Bronchial epithelial cell (primary cell): Measurements from ENCODE around the gene SAP30L. TPM values are rescaled to one million over a fixed set of nuclear protein-coding genes. Genes with fewer than 3 reads are reported as not detected.

Source experiments
- DNase-seq: peaks from one replicate; pipeline ENCODE4 v3.0.0-alpha.2; 2010; ENCODE audit warnings: low read depth
- FAIRE-seq: peaks from 2 replicates; lab custom pipeline; 2011; peaks lifted over from hg19 to GRCh38; lab: Jason Lieb, UNC
- H3K27me3 ChIP-seq: 2 replicates; pipeline ENCODE4 v1.5.1; 2011; ENCODE audit warnings: low read length; ENCODE audit not compliant: control insufficient read depth, insufficient read depth
- H3K36me3 ChIP-seq: 2 replicates; pipeline ENCODE4 v1.5.1; 2011; ENCODE audit warnings: low read length; ENCODE audit not compliant: control insufficient read depth, insufficient read depth
- H3K4me3 ChIP-seq: 2 replicates; pipeline ENCODE4 v1.5.1; 2011; ENCODE audit warnings: mild to moderate bottlenecking, low read depth, low read length, control low read depth
- total RNA-seq: library from RNA; depleted of rRNA; stranded (reverse); fragments of >200 nt; gene quantifications from 2 replicates; pipeline ENCODE4 v1.2.1, GENCODE V29; 2014
- TF ChIP-seq, protein P1 (sequence below): IDR thresholded peaks from 2 replicates; pipeline ENCODE4 v1.5.1; 2011; ENCODE audit warnings: mild to moderate bottlenecking, moderate library complexity, low read length, control low read depth, inconsistent platforms; ENCODE audit not compliant: insufficient read depth, severe bottlenecking

The SAP30L gene
- total RNA-seq, 1 donor from 2014 or later: 32.4 TPM

DNA sequence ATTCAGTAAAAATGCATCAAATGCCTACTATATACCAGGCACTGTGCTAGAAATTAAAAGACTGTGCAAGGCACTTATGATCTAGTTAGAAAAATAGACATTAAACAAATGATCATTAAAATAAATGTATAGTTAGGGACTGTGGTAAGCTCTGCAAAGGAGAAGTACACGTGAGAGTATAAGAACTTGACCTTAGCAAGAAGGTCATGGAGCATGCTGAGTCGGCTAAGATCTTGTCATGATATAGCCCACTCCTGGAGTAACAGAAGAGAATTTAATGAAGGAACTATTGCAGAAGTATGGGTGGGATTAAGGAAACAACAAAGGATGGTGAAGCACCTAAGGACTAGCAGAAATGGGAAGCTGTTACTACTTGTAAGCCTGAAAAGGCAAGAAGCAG, 23.5 kb upstream of the SAP30L start:
- FAIRE-seq: no peak
- Histone ChIP-seq H3K27me3 (no peaks in the 10 kb centered on the region), H3K36me3 (peaks cover 2% of the 10 kb centered on the region), H3K4me3 (no peak overlapping the region)
- TF ChIP-seq, protein P1, sequence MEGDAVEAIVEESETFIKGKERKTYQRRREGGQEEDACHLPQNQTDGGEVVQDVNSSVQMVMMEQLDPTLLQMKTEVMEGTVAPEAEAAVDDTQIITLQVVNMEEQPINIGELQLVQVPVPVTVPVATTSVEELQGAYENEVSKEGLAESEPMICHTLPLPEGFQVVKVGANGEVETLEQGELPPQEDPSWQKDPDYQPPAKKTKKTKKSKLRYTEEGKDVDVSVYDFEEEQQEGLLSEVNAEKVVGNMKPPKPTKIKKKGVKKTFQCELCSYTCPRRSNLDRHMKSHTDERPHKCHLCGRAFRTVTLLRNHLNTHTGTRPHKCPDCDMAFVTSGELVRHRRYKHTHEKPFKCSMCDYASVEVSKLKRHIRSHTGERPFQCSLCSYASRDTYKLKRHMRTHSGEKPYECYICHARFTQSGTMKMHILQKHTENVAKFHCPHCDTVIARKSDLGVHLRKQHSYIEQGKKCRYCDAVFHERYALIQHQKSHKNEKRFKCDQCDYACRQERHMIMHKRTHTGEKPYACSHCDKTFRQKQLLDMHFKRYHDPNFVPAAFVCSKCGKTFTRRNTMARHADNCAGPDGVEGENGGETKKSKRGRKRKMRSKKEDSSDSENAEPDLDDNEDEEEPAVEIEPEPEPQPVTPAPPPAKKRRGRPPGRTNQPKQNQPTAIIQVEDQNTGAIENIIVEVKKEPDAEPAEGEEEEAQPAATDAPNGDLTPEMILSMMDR: no peak
- no peak for DNase-seq

DNA sequence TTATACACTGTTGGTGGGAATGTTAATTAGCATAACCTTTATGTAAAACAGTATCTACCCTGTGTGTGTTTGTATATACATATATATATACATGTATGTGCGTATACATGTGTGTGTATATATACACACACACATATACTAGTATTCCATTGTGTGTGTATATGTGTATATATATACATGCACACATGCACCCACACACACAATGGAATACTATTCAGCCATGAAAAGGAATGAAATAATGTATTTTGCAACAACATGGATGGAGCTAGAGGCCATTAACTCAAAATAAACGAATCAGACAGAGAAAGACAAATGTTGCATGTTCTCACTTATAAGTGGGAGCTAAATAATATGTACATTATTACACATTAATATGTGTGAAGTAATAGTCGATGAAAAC, 17.6 kb upstream of the SAP30L start:
- H3K27me3 ChIP-seq: no peaks in the 10 kb centered on the region
- no peak for FAIRE-seq
- no peak for DNase-seq
- TF ChIP-seq, protein P1: no peak
- H3K4me3 ChIP-seq: no peak overlapping the region
- H3K36me3 ChIP-seq: no peaks in the 10 kb centered on the region

DNA sequence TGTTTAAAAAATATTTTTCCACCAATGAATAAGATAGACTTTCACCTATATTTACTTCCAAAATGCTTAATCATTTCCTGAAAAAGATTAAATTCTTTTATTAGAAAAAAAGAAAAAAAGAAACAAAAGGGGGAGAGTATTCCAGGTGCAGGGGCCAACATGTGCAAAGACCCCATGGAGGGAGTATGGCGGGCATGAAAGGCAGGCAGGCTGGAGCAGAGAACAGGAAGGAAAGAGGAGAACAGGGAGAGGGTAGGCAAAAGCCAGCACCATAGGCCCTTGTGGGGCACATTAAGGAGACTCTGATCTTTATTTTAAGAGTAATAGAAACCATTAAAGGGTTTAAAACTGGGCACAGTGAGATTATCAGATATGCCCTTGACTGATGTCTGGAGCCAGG, 16.5 kb upstream of the SAP30L start:
- Histone ChIP-seq H3K36me3 (no peaks in the 10 kb centered on the region), H3K27me3 (no peaks in the 10 kb centered on the region), H3K4me3 (no peak overlapping the region)
- TF ChIP-seq, protein P1: no peak
- DNase-seq (no peak), FAIRE-seq (no peak)

DNA sequence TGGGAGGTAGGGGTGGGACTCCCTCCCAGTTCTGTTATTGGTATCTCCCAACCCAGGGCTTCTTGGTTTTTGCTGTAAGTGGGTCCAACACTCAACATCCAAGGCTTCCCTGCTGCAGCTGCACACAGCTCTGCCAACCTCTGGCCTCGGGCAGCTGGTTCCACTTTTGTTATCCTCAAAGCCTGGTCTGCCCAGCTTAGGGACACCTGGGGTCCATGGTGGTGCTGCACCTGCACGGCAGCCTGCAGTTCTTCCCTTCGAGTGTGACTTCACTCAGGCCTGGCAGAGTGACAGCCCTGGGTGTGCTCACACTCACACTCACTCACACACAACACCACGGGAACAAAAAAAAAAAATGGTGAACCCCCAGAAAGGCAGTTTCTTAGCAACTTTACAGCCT, 15.3 kb upstream of the SAP30L start:
- DNase-seq: no peak
- no peaks in the 10 kb centered on the region for H3K27me3 ChIP-seq
- H3K4me3 ChIP-seq: no peak overlapping the region
- TF ChIP-seq, protein P1: no peak
- no peak for FAIRE-seq
- no peaks in the 10 kb centered on the region for H3K36me3 ChIP-seq

DNA sequence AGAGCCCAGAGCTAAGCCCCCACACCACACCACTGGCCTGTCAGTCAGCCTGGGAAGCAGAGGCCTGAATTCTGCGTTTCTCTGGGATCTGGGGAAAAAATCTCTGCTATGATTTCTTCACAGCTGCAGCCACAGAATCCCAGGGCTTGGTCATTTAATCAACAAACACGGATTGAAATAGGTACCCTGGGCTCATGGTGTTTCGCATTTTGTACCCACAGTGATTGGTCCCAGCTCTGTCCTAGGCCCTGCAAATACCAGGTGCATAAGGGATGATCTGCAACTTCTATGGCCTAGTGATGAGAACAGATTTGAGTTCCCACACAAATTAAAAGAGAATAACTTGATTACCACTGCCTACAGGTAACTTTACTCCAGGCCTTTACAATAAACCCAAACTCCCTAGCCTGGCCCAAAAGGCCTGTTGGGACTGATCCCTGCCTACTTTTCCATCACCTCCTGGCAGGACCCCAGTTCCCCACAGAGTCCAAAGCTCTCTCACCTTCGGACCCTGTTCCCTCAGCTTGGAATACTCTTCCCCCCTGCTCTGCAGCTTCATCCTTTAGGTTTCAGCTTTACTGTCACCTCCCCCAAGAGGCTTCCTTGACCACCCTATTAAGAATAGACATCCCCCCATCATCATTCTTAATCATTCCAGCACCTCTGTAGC, 14.7 kb upstream of the SAP30L start:
- H3K4me3 ChIP-seq: no peak overlapping the region
- H3K36me3 ChIP-seq: peaks cover 4% of the 10 kb centered on the region
- DNase-seq: no peak
- TF ChIP-seq, protein P1: no peak
- no peaks in the 10 kb centered on the region for H3K27me3 ChIP-seq
- no peak for FAIRE-seq

DNA sequence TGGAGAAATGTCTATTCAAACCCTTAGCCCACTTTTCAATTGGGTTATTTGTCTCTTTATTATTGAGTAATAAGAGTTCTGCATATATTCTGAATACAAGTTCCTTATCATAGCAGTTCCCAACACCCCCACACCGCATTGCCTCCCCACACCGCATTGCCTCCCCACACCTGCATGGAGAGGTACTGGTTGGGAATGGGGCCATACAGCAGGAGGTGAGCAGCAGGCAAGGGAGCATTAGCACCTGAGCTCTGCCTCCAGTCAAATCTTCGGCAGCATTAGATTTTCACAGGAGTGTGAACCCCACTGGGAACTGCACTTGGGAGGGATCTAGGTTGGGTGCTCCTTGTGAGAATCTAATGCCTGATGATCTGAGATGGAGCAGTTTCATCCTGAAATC, 10.6 kb upstream of the SAP30L start:
- no peak for FAIRE-seq
- H3K36me3 ChIP-seq: peaks cover 10% of the 10 kb centered on the region

More for the DNA sequence above, 10.6 kb upstream of the SAP30L start:
- TF ChIP-seq, protein P1: no peak
- DNase-seq: no peak
- H3K27me3 ChIP-seq: no peaks in the 10 kb centered on the region
- H3K4me3 ChIP-seq: no peak overlapping the region
